Measurements from ENCODE around the gene MYLK3. TPM values are rescaled to one million over a fixed set of nuclear protein-coding genes. Genes with fewer than 3 reads are reported as not detected.

Gene MYLK3
- polyA plus RNA-seq, 3 donors, result 0.01 to 0.22 (median 0.03) TPM

- WGBS, 3 donors, result 65 to 74% (median 70%) methylated on average over 6 of the region's 6 CpGs
- no peak overlapping the region for H3K27ac ChIP-seq (ENCODE audit: low read depth, low read length)
Observed at GRCh38 chr16:46673320-46674013, 74.7 kb downstream of the MYLK3 start.

GRCh38 chr16:46662123-46662522, 86.0 kb downstream of the MYLK3 start:
- H3K27ac ChIP-seq (ENCODE audit: low read depth, low read length), result no peak overlapping the region
- 61 to 72% (median 65%) methylated on average over 4 of the region's 4 CpGs for WGBS, 3 donors

GRCh38 chr16:46658925-46659324, 89.2 kb downstream of the MYLK3 start:
- no peak overlapping the region for H3K27ac ChIP-seq (ENCODE audit: low read depth, low read length)

More at GRCh38 chr16:46658925-46659324, 89.2 kb downstream of the MYLK3 start:
- 20 to 64% (median 31%) methylated on average over 1 of the region's 1 CpG for WGBS, 3 donors

Other genes starting within 250 kb of the MYLK3 start
- gene SHCBP1, start 127.0 kb downstream of the MYLK3 start, polyA plus RNA-seq, result under 1 TPM; 0.23 to 0.67 (median 0.27) TPM
- 10 to 100 TPM; 20.1 to 45.5 (median 34.5) TPM for gene VPS35, start 59.2 kb downstream of the MYLK3 start, polyA plus RNA-seq
- gene ORC6, start 58.7 kb downstream of the MYLK3 start, polyA plus RNA-seq, result under 1 TPM; 0.41 to 0.67 (median 0.46) TPM
- gene C16orf87, start 82.8 kb upstream of the MYLK3 start, polyA plus RNA-seq, result 1 to 10 TPM; 1.8 to 5.3 (median 2.9) TPM
- gene GPT2, start 136.0 kb upstream of the MYLK3 start, polyA plus RNA-seq, result 10 to 100 TPM; 30.0 to 62.0 (median 59.2) TPM
- gene DNAJA2, start 225.3 kb upstream of the MYLK3 start, polyA plus RNA-seq, result 10 to 100 TPM; 17.0 to 43.3 (median 37.1) TPM